GM12878 (cell line): ENCODE results near the gene POT1. TPM values are rescaled to one million over a fixed set of nuclear protein-coding genes. Genes with fewer than 3 reads are reported as not detected.
A peak's percentile ranks its signal among the peaks of the same experiment; 100 is the strongest.

Experiments
- ATAC-seq: fragments of 200-7000 bp; cut with Tn5 transposase; 3 replicates; pipeline ENCODE4 v1.9.1; 2020; ENCODE audit warnings: mild to moderate bottlenecking, moderate library complexity
- BruUV-seq: library from RNA; stranded (reverse); fragments of 400-500 nt; replicated peaks from 2 replicates; lab custom pipeline; 2021; lab: Mats Ljungman, UMichigan
- CTCF ChIA-PET: fragments of 300-600 bp; sonication (Branson Sonifier 250); formaldehyde crosslinking; extraction: SDS; loops from one replicate; lab custom pipeline; 2021; ENCODE audit warnings: inconsistent platforms; lab: Yijun Ruan, JAX
- POLR2A ChIA-PET: fragments of 350-600 bp; formaldehyde crosslinking; extraction: SDS; loops from one replicate; lab custom pipeline; 2021; ENCODE audit warnings: inconsistent platforms; lab: Charles Lee
- RAD21 ChIA-PET: fragments of 300-600 bp; sonication (Branson Sonifier 250); formaldehyde crosslinking; loops from one replicate; lab custom pipeline; 2023; ENCODE audit warnings: antibody characterized with exemption; ENCODE audit not compliant: unreplicated experiment; lab: Charles Lee
- SMC1A ChIA-PET: fragments of 300-600 bp; sonication (Branson Sonifier 250); formaldehyde crosslinking; loops from one replicate; lab custom pipeline; 2023; ENCODE audit not compliant: unreplicated experiment, uncharacterized antibody; lab: Charles Lee
- DNase-seq: peaks from one replicate; pipeline ENCODE4 v3.0.0-alpha.2; 2011; ENCODE audit warnings: low read depth, low spot score
- FAIRE-seq: peaks from 3 replicates; lab custom pipeline; 2011; peaks lifted over from hg19 to GRCh38; lab: Jason Lieb, UNC
- H2AFZ ChIP-seq: 2 replicates; pipeline ENCODE4 v1.6.0; 2011; ENCODE audit warnings: low read depth, low read length, control low read depth; ENCODE audit not compliant: control insufficient read depth
- H3K27ac ChIP-seq: 2 replicates; pipeline ENCODE4 v1.5.1; 2011; ENCODE audit warnings: control low read depth; ENCODE audit not compliant: control insufficient read depth, insufficient read depth
- H3K27me3 ChIP-seq, 2 experiments: replicated peaks in 1 of 2; 2 replicates each; pipeline versions ENCODE4 v1.6.0 to v1.6.1; 2011; ENCODE audit warnings: low read length in 1 of 2; ENCODE audit not compliant: control insufficient read depth in 2 of 2, insufficient read depth in 2 of 2
- H3K36me3 ChIP-seq, 2 experiments: 2 replicates each; pipeline ENCODE4 v1.5.1; 2011; ENCODE audit warnings: low read length in 1 of 2; ENCODE audit not compliant: control insufficient read depth in 2 of 2, insufficient read depth in 2 of 2
- H3K4me1 ChIP-seq: 2 replicates; pipeline ENCODE4 v1.6.1; 2011; ENCODE audit warnings: mild to moderate bottlenecking, low read length, moderate library complexity, mixed read lengths; ENCODE audit not compliant: control insufficient read depth, insufficient read depth
- H3K4me2 ChIP-seq: 2 replicates; pipeline ENCODE4 v1.6.0; 2011; ENCODE audit warnings: control low read depth; ENCODE audit not compliant: control insufficient read depth, insufficient read depth
- H3K4me3 ChIP-seq: fragments of 200-600 bp; sonication (generic); 2 replicates; pipeline ENCODE4 v1.5.1; 2016
- H3K79me2 ChIP-seq: 2 replicates; pipeline ENCODE4 v1.6.0; 2011; ENCODE audit warnings: low read length; ENCODE audit not compliant: control insufficient read depth, insufficient read depth
- H3K9ac ChIP-seq: 2 replicates; pipeline ENCODE4 v1.8.0; 2011; ENCODE audit warnings: low read length, control low read depth, mixed read lengths; ENCODE audit not compliant: control insufficient read depth, insufficient read depth
- H3K9me3 ChIP-seq: replicated peaks from 3 replicates; pipeline ENCODE4 v1.5.1; 2011; ENCODE audit warnings: mild to moderate bottlenecking, low read length; ENCODE audit not compliant: control insufficient read depth, insufficient read depth
- H4K20me1 ChIP-seq: 2 replicates; pipeline ENCODE4 v1.6.0; 2011; ENCODE audit not compliant: control insufficient read depth, insufficient read depth
- CEBPB ChIP-seq, 2 experiments: fragments of 150-350 bp in 1 of 2; IDR thresholded peaks; 2 replicates each; pipeline ENCODE4 v1.6.1; 2012 to 2014; ENCODE audit warnings: low read depth in 2 of 2, low read length in 2 of 2, borderline replicate concordance in 1 of 2, inconsistent platforms in 1 of 2
- EED ChIP-seq: sonication (generic); IDR thresholded peaks from 2 replicates; pipeline ENCODE4 v1.6.1; 2016; ENCODE audit warnings: antibody characterized with exemption, low read depth
- HDAC6 ChIP-seq: fragments of 200-600 bp; sonication (generic); IDR thresholded peaks from one replicate; pipeline ENCODE4 v1.8.0; 2017; ENCODE audit warnings: antibody characterized with exemption; ENCODE audit not compliant: unreplicated experiment
- LARP7 ChIP-seq: fragments of 450-650 bp; IDR thresholded peaks from 2 replicates; pipeline ENCODE4 v1.6.1; 2017; ENCODE audit warnings: mild to moderate bottlenecking
- NBN ChIP-seq: fragments of 450-650 bp; IDR thresholded peaks from 2 replicates; pipeline ENCODE4 v1.6.1; 2016
- NFYB ChIP-seq: IDR thresholded peaks from 2 replicates; pipeline ENCODE4 v1.6.1; 2011; ENCODE audit warnings: low read depth, mild to moderate bottlenecking, low read length, improper control_type of control experiment, moderate library complexity; ENCODE audit not compliant: insufficient read depth
- SIX5 ChIP-seq: IDR thresholded peaks from 2 replicates; pipeline ENCODE4 v1.6.1; 2011; ENCODE audit warnings: mild to moderate bottlenecking, low read depth, low read length, moderate library complexity; ENCODE audit not compliant: severe bottlenecking
- STAT1 ChIP-seq: fragments of 450-650 bp; conservative IDR thresholded peaks from 2 replicates; pipeline ENCODE4 v1.6.1; 2014; ENCODE audit warnings: antibody characterized with exemption, mild to moderate bottlenecking
- WGBS: methylation state at CpG from one replicate; pipeline ENCODE4 v1.1.6; 2016; ENCODE audit warnings: low lambda C conversion rate; ENCODE audit not compliant: insufficient replicate concordance, insufficient coverage; ENCODE audit errors: missing lambda C conversion rate; 5-methylcytosine and 5-hydroxymethylcytosine counted together
- in situ Hi-C: fragments of 300-500 bp; cut with MboI; formaldehyde crosslinking; loops from 9 replicates; pipeline ENCODE4 v1.14.3; 2018; ENCODE audit warnings: mixed read lengths
- intact Hi-C: fragments of 100-400 bp; cut with micrococcal nuclease; formaldehyde crosslinking; loops from one replicate; pipeline ENCODE4 v1.14.2; 2022; ENCODE audit not compliant: unreplicated experiment
- polyA plus RNA-seq, 11 experiments: library from polyadenylated mRNA; depleted of rRNA in 4 of 11; unstranded in 6 of 11; stranded (reverse) in 5 of 11; fragments of >200 nt; fragmentation: Nextera tagmentation in 4 of 11; fragmentation: Illumina TruSeq in 1 of 11; extraction: Ambion mirVana in 4 of 11; extraction: Trizol in 1 of 11; gene quantifications; 1 replicate in 1 of 11; 2 replicates in 10 of 11; pipeline versions ENCODE4 v1.2.1 to v1.2.3, GENCODE V29; 2011 to 2016; ENCODE audit warnings: inconsistent platforms in 2 of 11, missing spikeins in 2 of 11, low read depth in 1 of 11
- total RNA-seq, 4 experiments: library from RNA; depleted of rRNA in 3 of 4; stranded (reverse); fragments of >200 nt in 3 of 4; fragmentation: Illumina TruSeq in 1 of 4; extraction: Trizol in 1 of 4; gene quantifications; 2 replicates each; pipeline versions ENCODE4 v1.2.1 to v1.2.3, GENCODE V29; 2013 to 2021
- TF ChIP-seq, protein P1 (sequence below): IDR thresholded peaks from 2 replicates; pipeline ENCODE4 v1.6.1; 2011; ENCODE audit warnings: borderline replicate concordance, low read depth, mild to moderate bottlenecking, moderate library complexity, mixed read lengths, low read length; ENCODE audit not compliant: insufficient read depth; ENCODE audit errors: extremely low read length
- TF ChIP-seq, protein P2 (sequence below): fragments of 450-650 bp; formaldehyde crosslinking; IDR thresholded peaks from 2 replicates; pipeline ENCODE4 v1.5.0; 2022; ENCODE audit warnings: mild to moderate bottlenecking, missing genetic modification characterization
- TF ChIP-seq, protein P3 (sequence below): fragments of 450-650 bp; IDR thresholded peaks from 2 replicates; pipeline ENCODE4 v1.6.1; 2017; ENCODE audit warnings: mild to moderate bottlenecking, moderate library complexity
- TF ChIP-seq, protein P4 (sequence below): IDR thresholded peaks from 2 replicates; pipeline ENCODE4 v1.6.1; 2011; ENCODE audit warnings: borderline replicate concordance, low read depth, mild to moderate bottlenecking, moderate library complexity, low read length; ENCODE audit not compliant: insufficient read depth, poor library complexity, severe bottlenecking

POT1 gene
- total and polyA plus RNA-seq, 10 of the 15 experiments (the other 5 are each of a cell fraction or from before 2014, with no cell fraction given): 16.3 to 87.0 (median 33.9) TPM

DNA sequence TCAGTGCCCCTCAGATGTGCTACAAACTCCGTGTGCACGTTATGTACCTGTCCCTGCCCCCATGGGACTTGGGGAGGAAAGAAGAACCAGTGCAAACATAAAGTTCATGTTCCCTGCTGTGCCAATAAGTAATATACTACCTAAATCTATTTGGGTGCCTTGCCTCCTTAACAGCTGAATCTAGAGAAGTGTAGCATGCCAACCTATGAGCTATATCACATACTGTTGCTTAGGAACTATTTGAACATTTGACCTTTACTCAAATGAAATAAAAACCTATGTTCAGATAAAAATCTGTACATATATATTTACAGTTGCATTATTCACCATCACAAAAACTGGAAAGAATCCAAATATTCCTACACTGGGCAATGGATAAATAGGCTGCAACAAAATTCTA lies 9.8 kb downstream of the POT1 start (continued):
- TF ChIP-seq, protein P1, sequence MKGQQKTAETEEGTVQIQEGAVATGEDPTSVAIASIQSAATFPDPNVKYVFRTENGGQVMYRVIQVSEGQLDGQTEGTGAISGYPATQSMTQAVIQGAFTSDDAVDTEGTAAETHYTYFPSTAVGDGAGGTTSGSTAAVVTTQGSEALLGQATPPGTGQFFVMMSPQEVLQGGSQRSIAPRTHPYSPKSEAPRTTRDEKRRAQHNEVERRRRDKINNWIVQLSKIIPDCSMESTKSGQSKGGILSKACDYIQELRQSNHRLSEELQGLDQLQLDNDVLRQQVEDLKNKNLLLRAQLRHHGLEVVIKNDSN: no peak
- TF ChIP-seq CEBPB (IDR thresholded peaks at IDR 0.05; ENCODE audit: borderline replicate concordance in 1 of 2, low read depth in 2 of 2, low read length in 2 of 2): no peak
- TF ChIP-seq LARP7: no peak
- TF ChIP-seq NFYB: no peak
- TF ChIP-seq STAT1: no peak
- TF ChIP-seq EED: no peak
- TF ChIP-seq SIX5: no peak
- TF ChIP-seq, all 136 proteins: peak for 0

DNA sequence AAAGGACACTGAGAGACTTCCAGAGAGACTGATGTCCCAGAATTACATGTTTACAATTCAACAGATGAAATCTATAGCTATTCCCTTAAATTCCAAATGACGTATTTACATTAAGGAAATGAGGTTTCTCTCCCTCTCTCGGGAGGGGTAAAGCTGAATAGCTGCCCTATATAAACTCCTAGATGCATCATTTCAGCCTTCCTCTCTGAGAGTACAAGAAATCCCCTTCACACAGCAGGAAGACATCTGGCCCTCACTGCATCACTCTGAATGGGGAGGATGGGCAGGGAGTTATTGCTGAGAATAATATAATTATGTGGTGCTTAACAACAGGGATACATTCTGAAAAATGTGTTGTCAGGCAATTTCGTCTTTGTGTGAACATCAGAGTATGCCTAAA lies 11.0 kb downstream of the POT1 start:
- FAIRE-seq (no peak), DNase-seq (no peak), ATAC-seq (peak; percentile 84)
- ChIA-PET CTCF (interaction anchor here (1.0 kb wide), 1 partner anchor 19 kb away, joined by 3 read pairs; no protein-coding TSS in a partner anchor), RAD21 (interaction anchor here (1.3 kb wide), 1 partner anchor 11 kb away, joined by 6 read pairs; the partner anchor contains the start of gene POT1), SMC1A (interaction anchor here (0.7 to 8.0 kb wide), 3 partner anchors 10 to 25 kb away, joined by 3 to 56 read pairs (median 3); partner anchors contain the start of gene POT1), POLR2A (no interaction called here)
- H3K4me3 ChIP-seq: no peak overlapping the region
- in situ Hi-C loops: no loop called here
- H3K27ac ChIP-seq: peak overlapping the region; percentile 56
- H3K9ac ChIP-seq: no peak overlapping the region
- H3K4me1 ChIP-seq: peaks cover 20% of the 10 kb centered on the region; the same call in 1 of the 2 replicates
- intact Hi-C loops: no loop called here
- WGBS: 0% methylated on average over 3 of the region's 3 CpGs
- peaks cover 0 to 3% of the 10 kb centered on the region in 2 experiments; a peak in 1 of 4 replicates for H3K36me3 ChIP-seq
- no peaks in the 10 kb centered on the region for H3K27me3 ChIP-seq
- no TSS peak for BruUV-seq
- no peak overlapping the region for H2AFZ ChIP-seq
- H3K9me3 ChIP-seq: no peaks in the 10 kb centered on the region; the same call in 2 of the 3 replicates
- H3K4me2 ChIP-seq: no peak overlapping the region; the same call in 1 of the 2 replicates
- H3K79me2 ChIP-seq: peaks cover 60% of the 10 kb centered on the region
- H4K20me1 ChIP-seq: no peaks in the 10 kb centered on the region
- TF ChIP-seq, protein P2, sequence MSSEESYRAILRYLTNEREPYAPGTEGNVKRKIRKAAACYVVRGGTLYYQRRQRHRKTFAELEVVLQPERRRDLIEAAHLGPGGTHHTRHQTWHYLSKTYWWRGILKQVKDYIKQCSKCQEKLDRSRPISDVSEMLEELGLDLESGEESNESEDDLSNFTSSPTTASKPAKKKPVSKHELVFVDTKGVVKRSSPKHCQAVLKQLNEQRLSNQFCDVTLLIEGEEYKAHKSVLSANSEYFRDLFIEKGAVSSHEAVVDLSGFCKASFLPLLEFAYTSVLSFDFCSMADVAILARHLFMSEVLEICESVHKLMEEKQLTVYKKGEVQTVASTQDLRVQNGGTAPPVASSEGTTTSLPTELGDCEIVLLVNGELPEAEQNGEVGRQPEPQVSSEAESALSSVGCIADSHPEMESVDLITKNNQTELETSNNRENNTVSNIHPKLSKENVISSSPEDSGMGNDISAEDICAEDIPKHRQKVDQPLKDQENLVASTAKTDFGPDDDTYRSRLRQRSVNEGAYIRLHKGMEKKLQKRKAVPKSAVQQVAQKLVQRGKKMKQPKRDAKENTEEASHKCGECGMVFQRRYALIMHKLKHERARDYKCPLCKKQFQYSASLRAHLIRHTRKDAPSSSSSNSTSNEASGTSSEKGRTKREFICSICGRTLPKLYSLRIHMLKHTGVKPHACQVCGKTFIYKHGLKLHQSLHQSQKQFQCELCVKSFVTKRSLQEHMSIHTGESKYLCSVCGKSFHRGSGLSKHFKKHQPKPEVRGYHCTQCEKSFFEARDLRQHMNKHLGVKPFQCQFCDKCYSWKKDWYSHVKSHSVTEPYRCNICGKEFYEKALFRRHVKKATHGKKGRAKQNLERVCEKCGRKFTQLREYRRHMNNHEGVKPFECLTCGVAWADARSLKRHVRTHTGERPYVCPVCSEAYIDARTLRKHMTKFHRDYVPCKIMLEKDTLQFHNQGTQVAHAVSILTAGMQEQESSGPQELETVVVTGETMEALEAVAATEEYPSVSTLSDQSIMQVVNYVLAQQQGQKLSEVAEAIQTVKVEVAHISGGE (CRISPR knock-in tag): no peak
- TF ChIP-seq HDAC6: no peak
- TF ChIP-seq, protein P3, sequence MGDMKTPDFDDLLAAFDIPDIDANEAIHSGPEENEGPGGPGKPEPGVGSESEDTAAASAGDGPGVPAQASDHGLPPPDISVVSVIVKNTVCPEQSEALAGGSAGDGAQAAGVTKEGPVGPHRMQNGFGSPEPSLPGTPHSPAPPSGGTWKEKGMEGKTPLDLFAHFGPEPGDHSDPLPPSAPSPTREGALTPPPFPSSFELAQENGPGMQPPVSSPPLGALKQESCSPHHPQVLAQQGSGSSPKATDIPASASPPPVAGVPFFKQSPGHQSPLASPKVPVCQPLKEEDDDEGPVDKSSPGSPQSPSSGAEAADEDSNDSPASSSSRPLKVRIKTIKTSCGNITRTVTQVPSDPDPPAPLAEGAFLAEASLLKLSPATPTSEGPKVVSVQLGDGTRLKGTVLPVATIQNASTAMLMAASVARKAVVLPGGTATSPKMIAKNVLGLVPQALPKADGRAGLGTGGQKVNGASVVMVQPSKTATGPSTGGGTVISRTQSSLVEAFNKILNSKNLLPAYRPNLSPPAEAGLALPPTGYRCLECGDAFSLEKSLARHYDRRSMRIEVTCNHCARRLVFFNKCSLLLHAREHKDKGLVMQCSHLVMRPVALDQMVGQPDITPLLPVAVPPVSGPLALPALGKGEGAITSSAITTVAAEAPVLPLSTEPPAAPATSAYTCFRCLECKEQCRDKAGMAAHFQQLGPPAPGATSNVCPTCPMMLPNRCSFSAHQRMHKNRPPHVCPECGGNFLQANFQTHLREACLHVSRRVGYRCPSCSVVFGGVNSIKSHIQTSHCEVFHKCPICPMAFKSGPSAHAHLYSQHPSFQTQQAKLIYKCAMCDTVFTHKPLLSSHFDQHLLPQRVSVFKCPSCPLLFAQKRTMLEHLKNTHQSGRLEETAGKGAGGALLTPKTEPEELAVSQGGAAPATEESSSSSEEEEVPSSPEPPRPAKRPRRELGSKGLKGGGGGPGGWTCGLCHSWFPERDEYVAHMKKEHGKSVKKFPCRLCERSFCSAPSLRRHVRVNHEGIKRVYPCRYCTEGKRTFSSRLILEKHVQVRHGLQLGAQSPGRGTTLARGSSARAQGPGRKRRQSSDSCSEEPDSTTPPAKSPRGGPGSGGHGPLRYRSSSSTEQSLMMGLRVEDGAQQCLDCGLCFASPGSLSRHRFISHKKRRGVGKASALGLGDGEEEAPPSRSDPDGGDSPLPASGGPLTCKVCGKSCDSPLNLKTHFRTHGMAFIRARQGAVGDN: no peak
- TF ChIP-seq, protein P4, sequence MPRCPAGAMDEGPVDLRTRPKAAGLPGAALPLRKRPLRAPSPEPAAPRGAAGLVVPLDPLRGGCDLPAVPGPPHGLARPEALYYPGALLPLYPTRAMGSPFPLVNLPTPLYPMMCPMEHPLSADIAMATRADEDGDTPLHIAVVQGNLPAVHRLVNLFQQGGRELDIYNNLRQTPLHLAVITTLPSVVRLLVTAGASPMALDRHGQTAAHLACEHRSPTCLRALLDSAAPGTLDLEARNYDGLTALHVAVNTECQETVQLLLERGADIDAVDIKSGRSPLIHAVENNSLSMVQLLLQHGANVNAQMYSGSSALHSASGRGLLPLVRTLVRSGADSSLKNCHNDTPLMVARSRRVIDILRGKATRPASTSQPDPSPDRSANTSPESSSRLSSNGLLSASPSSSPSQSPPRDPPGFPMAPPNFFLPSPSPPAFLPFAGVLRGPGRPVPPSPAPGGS: no peak
- TF ChIP-seq NBN: no peak
